SJSA1 (cell line): Measurements from ENCODE around the gene HOXC5. TPM values are rescaled to one million over a fixed set of nuclear protein-coding genes. Genes with fewer than 3 reads are reported as not detected.

Experiments used
- DNase-seq, 2 experiments: peaks; one replicate each; pipeline ENCODE4 v3.0.0-alpha.2; 2015 to 2020; ENCODE audit warnings: low spot score in 2 of 2, low read depth in 1 of 2
- H3K27ac ChIP-seq: fragments of 250-450 bp; sonication (Bioruptor Pico); 2 replicates; pipeline ENCODE4 v1.5.1; 2020; ENCODE audit warnings: mild to moderate bottlenecking, moderate library complexity
- H3K27me3 ChIP-seq: fragments of 250-450 bp; sonication (Bioruptor Pico); replicated peaks from 2 replicates; pipeline ENCODE4 v1.5.1; 2020; ENCODE audit warnings: mild to moderate bottlenecking, moderate library complexity
- H3K36me3 ChIP-seq: fragments of 250-450 bp; sonication (Bioruptor Pico); 2 replicates; pipeline ENCODE4 v1.5.1; 2020; ENCODE audit warnings: mild to moderate bottlenecking
- H3K4me1 ChIP-seq: fragments of 250-450 bp; sonication (Bioruptor Pico); replicated peaks from 2 replicates; pipeline ENCODE4 v1.6.1; 2021; ENCODE audit warnings: mild to moderate bottlenecking
- H3K4me3 ChIP-seq: fragments of 250-450 bp; sonication (Bioruptor Pico); 2 replicates; pipeline ENCODE4 v1.5.1; 2020; ENCODE audit warnings: mild to moderate bottlenecking
- H3K9me3 ChIP-seq: fragments of 250-450 bp; sonication (Bioruptor Pico); replicated peaks from 2 replicates; pipeline ENCODE4 v1.5.1; 2020; ENCODE audit warnings: mild to moderate bottlenecking
- total RNA-seq: library from RNA; depleted of rRNA; stranded (reverse); fragments of >200 nt; shearing (Covaris generic); gene quantifications from 2 replicates; pipeline ENCODE4 v1.2.3, GENCODE V29; 2014

Gene HOXC5
- total RNA-seq, 1 experiment from 2014 or later, result not detected

GRCh38 chr12:53999559-54000115 is 33.2 kb upstream of the HOXC5 start:
- Histone ChIP-seq H3K9me3 (no peaks in the 10 kb centered on the region), H3K27me3 (no peaks in the 10 kb centered on the region), H3K27ac (peak overlapping the region; percentile 89), H3K36me3 (0 out of 2 replicates have a peak, but pooled peaks cover 5% of the 10 kb centered on the region), H3K4me1 (peaks cover 58% of the 10 kb centered on the region), H3K4me3 (peak overlapping the region; percentile 71)
- DNase-seq, result peak; percentile 77 to 83

- 0 out of 2 replicates have a peak, but pooled peaks cover 5% of the 10 kb centered on the region for H3K36me3 ChIP-seq
- H3K27ac ChIP-seq, result peak within 1 kb of the TSS; percentile 89
- H3K4me1 ChIP-seq, result peaks cover 55% of the 10 kb centered on the region
- H3K4me3 ChIP-seq, result peak within 1 kb of the TSS; percentile 71
- no peaks in the 10 kb centered on the region for H3K27me3 ChIP-seq
- DNase-seq, result peak in 1 of 2 experiments; percentile 83
- no peaks in the 10 kb centered on the region for H3K9me3 ChIP-seq
Observed at GRCh38 chr12:54000116-54001114, 32.4 kb upstream of the HOXC5 start, which contains the start of gene HOXC9. HOXC9 (plus strand) TSS chr12:54000161; CDS start chr12:54000189, 28 bp downstream.

GRCh38 chr12:54001283-54002187 is 31.3 kb upstream of the HOXC5 start:
- DNase-seq, result peak in 1 of 2 experiments; percentile 43
- Histone ChIP-seq H3K36me3 (0 out of 2 replicates have a peak, but pooled peaks cover 5% of the 10 kb centered on the region), H3K27me3 (no peaks in the 10 kb centered on the region), H3K9me3 (no peaks in the 10 kb centered on the region), H3K4me3 (peak overlapping the region; percentile 71), H3K27ac (peak overlapping the region; percentile 89), H3K4me1 (peaks cover 50% of the 10 kb centered on the region)

DNA sequence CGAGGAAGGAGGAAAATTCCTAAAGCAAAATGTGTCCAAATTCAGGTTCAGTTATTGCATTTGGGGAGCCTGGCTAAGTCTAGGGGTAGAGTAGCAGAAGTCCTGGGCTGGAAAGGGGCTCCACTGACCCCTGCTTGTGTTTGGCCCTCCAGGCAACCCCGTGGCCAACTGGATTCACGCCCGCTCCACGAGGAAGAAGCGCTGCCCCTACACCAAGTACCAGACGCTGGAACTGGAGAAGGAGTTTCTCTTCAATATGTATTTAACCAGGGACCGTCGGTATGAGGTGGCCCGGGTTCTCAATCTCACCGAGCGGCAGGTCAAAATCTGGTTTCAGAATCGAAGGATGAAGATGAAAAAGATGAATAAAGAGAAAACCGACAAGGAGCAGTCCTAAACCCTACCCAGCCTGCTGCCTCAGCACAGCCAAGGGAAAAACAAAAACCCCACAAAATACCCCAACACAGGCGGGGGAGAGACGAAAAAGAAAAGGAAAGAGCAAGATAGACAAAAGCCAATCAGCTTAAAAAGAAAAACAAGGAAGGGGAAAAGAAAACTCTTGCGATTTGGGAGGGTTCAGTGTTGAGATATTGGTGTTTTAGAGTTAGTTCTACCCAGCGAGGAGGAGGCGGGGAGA is 30.5 kb upstream of the HOXC5 start:
- H3K9me3 ChIP-seq, result no peaks in the 10 kb centered on the region
- peak overlapping the region; percentile 22; the same call in 1 of the 2 replicates for H3K27ac ChIP-seq
- peak overlapping the region; percentile 71 for H3K4me3 ChIP-seq
- 0 out of 2 replicates have a peak, but pooled peaks cover 5% of the 10 kb centered on the region for H3K36me3 ChIP-seq
- peaks cover 44% of the 10 kb centered on the region for H3K4me1 ChIP-seq
- H3K27me3 ChIP-seq, result no peaks in the 10 kb centered on the region
- DNase-seq, result peak in 1 of 2 experiments; percentile 62

GRCh38 chr12:54002915-54003389 is 29.9 kb upstream of the HOXC5 start:
- peaks cover 44% of the 10 kb centered on the region for H3K4me1 ChIP-seq
- DNase-seq, result no peak
- 0 out of 2 replicates have a peak, but pooled peaks cover 5% of the 10 kb centered on the region for H3K36me3 ChIP-seq
- no peak overlapping the region; the same call in 1 of the 2 replicates for H3K27ac ChIP-seq
- no peaks in the 10 kb centered on the region for H3K27me3 ChIP-seq
- H3K9me3 ChIP-seq, result no peaks in the 10 kb centered on the region
- H3K4me3 ChIP-seq, result no peak overlapping the region; the same call in 1 of the 2 replicates

- Histone ChIP-seq H3K9me3 (no peaks in the 10 kb centered on the region), H3K36me3 (0 out of 2 replicates have a peak, but pooled peaks cover 5% of the 10 kb centered on the region), H3K4me3 (no peak overlapping the region), H3K27me3 (no peaks in the 10 kb centered on the region), H3K27ac (peak overlapping the region; percentile 30; the same call in 1 of the 2 replicates), H3K4me1 (peaks cover 40% of the 10 kb centered on the region)
- DNase-seq, result no peak
Observed at GRCh38 chr12:54003625-54004024, 29.2 kb upstream of the HOXC5 start.

- Histone ChIP-seq H3K4me1 (peaks cover 36% of the 10 kb centered on the region), H3K36me3 (0 out of 2 replicates have a peak, but pooled peaks cover 5% of the 10 kb centered on the region), H3K27me3 (no peaks in the 10 kb centered on the region), H3K4me3 (peak overlapping the region; percentile 21), H3K9me3 (no peaks in the 10 kb centered on the region), H3K27ac (peak overlapping the region; percentile 48)
- DNase-seq, result no peak
Observed at GRCh38 chr12:54004063-54004840, 28.6 kb upstream of the HOXC5 start.

- peak in 1 of 2 experiments; percentile 57 for DNase-seq
- Histone ChIP-seq H3K27me3 (no peaks in the 10 kb centered on the region), H3K9me3 (no peaks in the 10 kb centered on the region), H3K36me3 (0 out of 2 replicates have a peak, but pooled peaks cover 5% of the 10 kb centered on the region), H3K27ac (peak overlapping the region; percentile 48), H3K4me1 (peaks cover 43% of the 10 kb centered on the region), H3K4me3 (peak overlapping the region; percentile 21)
Observed at GRCh38 chr12:54004841-54005530, 27.9 kb upstream of the HOXC5 start.

DNA sequence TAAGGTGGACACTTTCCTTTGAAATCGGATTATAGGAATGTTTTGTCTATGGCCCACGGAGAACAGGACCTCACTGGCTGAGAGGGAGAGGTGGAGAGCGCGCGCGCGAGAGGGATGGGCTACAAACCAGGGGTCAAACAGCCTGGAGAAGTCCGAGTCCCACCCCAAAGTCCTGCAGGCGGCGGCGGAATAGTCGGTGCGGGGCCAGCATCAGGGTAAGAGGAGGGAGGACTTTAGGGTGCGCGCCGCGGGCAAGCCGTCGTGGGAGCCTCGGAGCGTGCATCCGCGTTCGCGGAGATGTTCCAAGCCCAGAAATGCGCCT is 27.4 kb upstream of the HOXC5 start:
- H3K27me3 ChIP-seq, result no peaks in the 10 kb centered on the region
- peak overlapping the region; percentile 21 for H3K4me3 ChIP-seq
- 0 out of 2 replicates have a peak, but pooled peaks cover 5% of the 10 kb centered on the region for H3K36me3 ChIP-seq
- DNase-seq, result no peak
- H3K4me1 ChIP-seq, result peaks cover 48% of the 10 kb centered on the region
- H3K27ac ChIP-seq, result peak overlapping the region; percentile 48
- no peaks in the 10 kb centered on the region for H3K9me3 ChIP-seq

GRCh38 chr12:54005853-54006558 is 26.8 kb upstream of the HOXC5 start:
- H3K27ac ChIP-seq, result peak overlapping the region; percentile 48; the same call in 1 of the 2 replicates
- peak; percentile 86 to 88 for DNase-seq
- H3K4me1 ChIP-seq, result peaks cover 48% of the 10 kb centered on the region
- no peaks in the 10 kb centered on the region for H3K27me3 ChIP-seq
- no peaks in the 10 kb centered on the region for H3K9me3 ChIP-seq
- 0 out of 2 replicates have a peak, but pooled peaks cover 5% of the 10 kb centered on the region for H3K36me3 ChIP-seq
- H3K4me3 ChIP-seq, result peak overlapping the region; percentile 21
